H1 (cell line): ENCODE measurements around the gene FOXA3. TPM values are rescaled to one million over a fixed set of nuclear protein-coding genes. Genes with fewer than 3 reads are reported as not detected.

Experiments used
- CTCF ChIA-PET: fragments of 300-600 bp; sonication (Branson Sonifier 250); formaldehyde crosslinking; loops from one replicate; lab custom pipeline; 2021; ENCODE audit not compliant: partially characterized antibody; lab: Charles Lee
- POLR2A ChIA-PET: fragments of 300-600 bp; sonication (Branson Sonifier 250); formaldehyde crosslinking; loops from one replicate; lab custom pipeline; 2021; ENCODE audit warnings: inconsistent platforms; ENCODE audit not compliant: partially characterized antibody; lab: Charles Lee
- DNase-seq, 2 experiments: peaks; one replicate each; pipeline versions ENCODE4 v3.0.0 to v3.0.0-alpha.2; 2010 to 2022; ENCODE audit warnings: low spot score in 2 of 2, low read depth in 1 of 2, mixed read lengths in 1 of 2
- FAIRE-seq: peaks from 2 replicates; lab custom pipeline; 2011; peaks lifted over from hg19 to GRCh38; lab: Jason Lieb, UNC
- H2AFZ ChIP-seq: 2 replicates; pipeline ENCODE4 v1.8.1; 2012; ENCODE audit warnings: low read length, inconsistent platforms
- H2AK5ac ChIP-seq: 2 replicates; pipeline ENCODE4 v1.6.1; 2013; ENCODE audit warnings: low read depth, low read length
- H2BK120ac ChIP-seq: replicated peaks from 2 replicates; pipeline ENCODE3; 2013; ENCODE audit warnings: low read depth, low read length, inconsistent platforms
- H2BK12ac ChIP-seq: 2 replicates; pipeline ENCODE4 v1.6.1; 2013; ENCODE audit warnings: low read depth, low read length
- H2BK15ac ChIP-seq: 2 replicates; pipeline ENCODE4 v1.6.1; 2013; ENCODE audit warnings: low read length
- H2BK20ac ChIP-seq: 2 replicates; pipeline ENCODE4 v1.6.1; 2013; ENCODE audit warnings: low read length
- H2BK5ac ChIP-seq: 2 replicates; pipeline ENCODE4 v1.6.1; 2013; ENCODE audit warnings: low read depth, low read length
- H3K14ac ChIP-seq: 2 replicates; pipeline ENCODE4 v1.6.1; 2013; ENCODE audit warnings: inconsistent platforms; ENCODE audit not compliant: insufficient read length
- H3K18ac ChIP-seq: 2 replicates; pipeline ENCODE4 v1.6.1; 2013; ENCODE audit warnings: low read length; ENCODE audit errors: extremely low read depth
- H3K23ac ChIP-seq: 2 replicates; pipeline ENCODE4 v1.6.1; 2013; ENCODE audit warnings: inconsistent platforms; ENCODE audit not compliant: insufficient read length
- H3K23me2 ChIP-seq: 2 replicates; pipeline ENCODE4 v1.6.1; 2013; ENCODE audit warnings: low read depth, low read length
- H3K27ac ChIP-seq: 2 replicates; pipeline ENCODE4 v1.6.1; 2011; ENCODE audit warnings: low read depth, low read length, inconsistent platforms
- H3K27me3 ChIP-seq, 4 experiments: replicated peaks in 1 of 4; 1 replicate in 1 of 4; 2 replicates in 3 of 4; pipeline versions ENCODE4 v1.6.1 to v1.8.1; 2011 to 2013; ENCODE audit warnings: low read length in 3 of 4, mild to moderate bottlenecking in 3 of 4, inconsistent platforms in 2 of 4, mixed read lengths in 2 of 4, moderate library complexity in 1 of 4; ENCODE audit not compliant: control insufficient read depth in 3 of 4, insufficient read depth in 3 of 4; ENCODE audit errors: extremely low read depth in 1 of 4
- H3K36me3 ChIP-seq, 4 experiments: 2 replicates each; pipeline versions ENCODE4 v1.6.1 to v1.8.1; 2011 to 2013; ENCODE audit warnings: mild to moderate bottlenecking in 4 of 4, low read length in 3 of 4, moderate library complexity in 2 of 4, control low read depth in 1 of 4, inconsistent platforms in 1 of 4; ENCODE audit not compliant: insufficient read depth in 4 of 4, control insufficient read depth in 2 of 4
- H3K4ac ChIP-seq: replicated peaks from 2 replicates; pipeline ENCODE3; 2013; ENCODE audit warnings: low read length, low read depth, mixed read lengths, inconsistent platforms; ENCODE audit not compliant: insufficient read length
- H3K4me1 ChIP-seq, 4 experiments: replicated peaks in 1 of 4; 1 replicate in 1 of 4; 2 replicates in 3 of 4; pipeline versions ENCODE4 v1.6.1 to v1.8.1; 2011 to 2013; ENCODE audit warnings: low read length in 3 of 4, inconsistent platforms in 2 of 4, mixed read lengths in 1 of 4; ENCODE audit not compliant: insufficient read depth in 4 of 4, control insufficient read depth in 3 of 4
- H3K4me2 ChIP-seq, 2 experiments: 2 replicates each; pipeline versions ENCODE4 v1.6.1 to v1.8.1; 2011 to 2013; ENCODE audit warnings: low read depth in 2 of 2, low read length in 2 of 2, control low read depth in 1 of 2, inconsistent platforms in 1 of 2, mild to moderate bottlenecking in 1 of 2; ENCODE audit not compliant: insufficient read depth in 1 of 2
- H3K4me3 ChIP-seq, 4 experiments: fragments of 200-600, 300-600 bp in 1 of 4; sonication (generic), shearing (Covaris generic), sonication (Bioruptor Twin) in 1 of 4; 2 replicates each; pipeline versions ENCODE4 v1.5.1 to v1.8.1; 2011 to 2016; ENCODE audit warnings: low read length in 4 of 4, low read depth in 3 of 4, control low read depth in 2 of 4, inconsistent platforms in 2 of 4, mild to moderate bottlenecking in 2 of 4, mixed read lengths in 1 of 4, moderate library complexity in 1 of 4; ENCODE audit not compliant: insufficient read depth in 2 of 4; ENCODE audit errors: extremely low read depth in 1 of 4
- H3K56ac ChIP-seq: replicated peaks from 2 replicates; pipeline ENCODE3; 2013; ENCODE audit warnings: low read depth, mild to moderate bottlenecking, mixed read lengths, low read length, inconsistent platforms; ENCODE audit not compliant: insufficient read length
- H3K79me1 ChIP-seq: 2 replicates; pipeline ENCODE4 v1.6.1; 2013; ENCODE audit warnings: low read depth, low read length, control low read depth
- H3K79me2 ChIP-seq, 2 experiments: 2 replicates each; pipeline versions ENCODE4 v1.6.1 to v1.8.1; 2012 to 2013; ENCODE audit warnings: low read length in 2 of 2, mild to moderate bottlenecking in 2 of 2, inconsistent platforms in 1 of 2; ENCODE audit not compliant: insufficient read depth in 2 of 2, control insufficient read depth in 1 of 2
- H3K9ac ChIP-seq, 4 experiments: replicated peaks in 1 of 4; 1 replicate in 1 of 4; 2 replicates in 3 of 4; pipeline versions ENCODE4 v1.6.1 to v1.8.1; 2011 to 2013; ENCODE audit warnings: low read depth in 3 of 4, low read length in 3 of 4, control low read depth in 2 of 4, mild to moderate bottlenecking in 2 of 4, moderate library complexity in 2 of 4, inconsistent platforms in 1 of 4; ENCODE audit errors: extremely low read depth in 1 of 4
- H3K9me3 ChIP-seq, 2 experiments: 2 replicates each; pipeline versions ENCODE4 v1.6.1 to v1.8.1; 2012 to 2013; ENCODE audit warnings: mild to moderate bottlenecking in 2 of 2, moderate library complexity in 2 of 2, control low read depth in 1 of 2, inconsistent platforms in 1 of 2, low read depth in 1 of 2, low read length in 1 of 2, mixed read lengths in 1 of 2; ENCODE audit not compliant: insufficient read depth in 2 of 2
- H4K20me1 ChIP-seq, 2 experiments: replicated peaks in 1 of 2; 2 replicates each; pipeline versions ENCODE3 to v1.8.1; 2011 to 2013; ENCODE audit warnings: inconsistent platforms in 2 of 2, low read length in 2 of 2, mild to moderate bottlenecking in 1 of 2; ENCODE audit not compliant: insufficient read depth in 2 of 2, control insufficient read depth in 1 of 2
- H4K5ac ChIP-seq: 2 replicates; pipeline ENCODE4 v1.6.1; 2013; ENCODE audit warnings: low read length, low read depth, mixed read lengths, inconsistent platforms; ENCODE audit not compliant: insufficient read length
- H4K8ac ChIP-seq: 2 replicates; pipeline ENCODE4 v1.8.0; 2013; ENCODE audit warnings: mild to moderate bottlenecking, moderate library complexity, low read length, inconsistent platforms; ENCODE audit not compliant: insufficient read depth; ENCODE audit errors: extremely low read depth
- H4K91ac ChIP-seq: replicated peaks from 2 replicates; pipeline ENCODE3; 2013; ENCODE audit warnings: low read length, mixed read lengths, inconsistent platforms; ENCODE audit not compliant: insufficient read length
- ATF2 ChIP-seq: IDR thresholded peaks from 2 replicates; pipeline ENCODE4 v1.6.1; 2012; ENCODE audit warnings: low read length, inconsistent platforms
- CHD2 ChIP-seq: IDR thresholded peaks from 2 replicates; pipeline ENCODE4 v1.6.1; 2012; ENCODE audit warnings: low read length, improper control_type of control experiment
- HDAC2 ChIP-seq, 2 experiments: fragments of 300-600 bp in 1 of 2; sonication (generic) in 1 of 2; IDR thresholded peaks; 2 replicates each; pipeline ENCODE4 v1.6.1; 2011 to 2012; ENCODE audit warnings: low read depth in 2 of 2, low read length in 2 of 2, mild to moderate bottlenecking in 2 of 2, moderate library complexity in 2 of 2, borderline replicate concordance in 1 of 2, inconsistent platforms in 1 of 2
- HDAC6 ChIP-seq: IDR thresholded peaks from one replicate; pipeline ENCODE4 v1.7.1; 2012; ENCODE audit warnings: low read depth, mild to moderate bottlenecking, inconsistent platforms, low read length, moderate library complexity
- NANOG ChIP-seq: IDR thresholded peaks from 2 replicates; pipeline ENCODE4 v1.6.1; 2011; ENCODE audit warnings: low read length, low read depth, mild to moderate bottlenecking, inconsistent platforms; ENCODE audit not compliant: insufficient read depth, poor library complexity, severe bottlenecking
- RBBP5 ChIP-seq: IDR thresholded peaks from 2 replicates; pipeline ENCODE4 v1.7.1; 2012; ENCODE audit warnings: low read depth, mild to moderate bottlenecking, inconsistent platforms, low read length, moderate library complexity, borderline replicate concordance
- TEAD4 ChIP-seq: IDR thresholded peaks from 2 replicates; pipeline ENCODE4 v1.6.1; 2012; ENCODE audit warnings: low read depth, low read length, inconsistent platforms, mixed read lengths
- WGBS, 2 experiments: shearing (Covaris generic) in 1 of 2; methylation state at CpG; one replicate each; pipeline versions ENCODE4 v1.1.6 to v1.1.7; 2013 to 2015; ENCODE audit warnings: low lambda C conversion rate in 2 of 2, mixed read lengths in 2 of 2, inconsistent platforms in 1 of 2, low coverage in 1 of 2, missing lambda C conversion rate in 1 of 2; ENCODE audit not compliant: insufficient replicate concordance in 2 of 2, insufficient coverage in 1 of 2, insufficient read length in 1 of 2; ENCODE audit errors: extremely low coverage in 1 of 2, missing lambda C conversion rate in 1 of 2; 5-methylcytosine and 5-hydroxymethylcytosine counted together
- polyA plus RNA-seq, 7 experiments: library from polyadenylated mRNA; depleted of rRNA in 3 of 7; stranded (reverse) in 5 of 7; unstranded in 2 of 7; fragments of >200 nt in 5 of 7; fragments of 200-250 nt in 2 of 7; gene quantifications; 1 replicate in 5 of 7; 2 replicates in 1 of 7; 4 replicates in 1 of 7; pipeline versions ENCODE4 v1.2.1 to v1.2.3, GENCODE V29; 2011 to 2013; ENCODE audit warnings: missing spikeins in 2 of 7, mixed read lengths in 2 of 7
- total RNA-seq: library from RNA; stranded (reverse); fragmentation: NEBNext Ultra II Directional; extraction: Animal tissue kit (Norgen Biotek cat#: 25700); gene quantifications from 2 replicates; pipeline ENCODE4 v1.2.1, GENCODE V29; 2021
- TF ChIP-seq, protein P1 (sequence below): IDR thresholded peaks from 2 replicates; pipeline ENCODE4 v1.6.1; 2012; ENCODE audit warnings: inconsistent platforms

The FOXA3 gene
- total and polyA plus RNA-seq, 2 of the 8 experiments (the other 6 are each of a cell fraction or from before 2014, with no cell fraction given), result 20.2 to 49.1 TPM

DNA sequence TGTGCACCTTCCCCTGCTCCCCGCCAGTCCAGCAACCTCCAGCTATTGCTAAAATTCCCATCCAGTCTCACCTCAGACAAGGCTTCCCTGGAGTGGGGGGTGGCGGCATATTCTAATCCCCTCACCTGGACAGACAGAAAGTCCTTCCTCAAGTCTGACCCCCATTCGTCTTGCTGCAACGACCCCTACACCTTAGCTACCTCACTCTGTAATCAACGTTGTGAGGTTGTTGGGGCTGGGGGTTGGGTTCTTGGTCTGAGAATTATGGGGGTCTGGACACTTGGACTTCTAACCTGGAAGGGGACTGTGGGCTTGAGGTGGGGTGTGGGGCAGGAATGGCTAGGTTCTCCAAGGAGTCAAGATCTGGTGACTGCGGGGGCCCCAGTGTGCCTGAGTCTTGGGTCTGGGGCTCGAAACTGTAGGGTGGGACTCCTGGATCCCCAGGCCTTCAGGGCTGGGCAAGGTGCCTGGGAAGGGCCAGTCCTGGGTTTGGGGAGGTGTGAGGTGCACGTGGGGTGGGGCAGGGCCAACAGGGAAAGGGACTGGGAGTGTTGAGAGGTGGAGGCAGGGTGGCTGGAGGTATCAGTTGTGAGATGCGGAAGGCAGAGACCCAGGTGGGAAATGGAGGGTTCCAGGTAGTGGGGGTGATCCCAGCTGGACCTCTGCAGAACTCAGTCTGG lies 1.3 kb downstream of the FOXA3 start:
- Histone ChIP-seq H3K56ac (no peak overlapping the region), H4K8ac (no peak overlapping the region), H3K27ac (no peak overlapping the region), H2BK15ac (peak overlapping the region; percentile 61), H3K79me2 (peaks cover 3 to 63% of the 10 kb centered on the region in 2 experiments; a peak in 2 of 4 replicates), H3K27me3 (no peaks in the 10 kb centered on the region; a peak in 1 of 7 replicates), H4K91ac (peak overlapping the region; percentile 94), H3K36me3 (no peaks in the 10 kb centered on the region), H3K4me3 (peak overlapping the region; percentile 81 to 91 (median 88)), H3K14ac (no peak overlapping the region), H3K23ac (no peak overlapping the region), H2AK5ac (peak overlapping the region; percentile 39; the same call in 1 of the 2 replicates), H3K9ac (peak overlapping the region in 1 of 4 experiments; percentile 87; a peak in 3 of 7 replicates), H3K18ac (no peak overlapping the region), H3K4me1 (peaks cover 0 to 18% (median 8%) of the 10 kb centered on the region in 4 experiments; a peak in 6 of 7 replicates), H2BK5ac (peak overlapping the region; percentile 52; the same call in 1 of the 2 replicates), H3K79me1 (peaks cover 14% of the 10 kb centered on the region; the same call in 1 of the 2 replicates), H4K20me1 (peaks cover 0 to 7% of the 10 kb centered on the region in 2 experiments), H3K23me2 (peaks cover 18% of the 10 kb centered on the region), H3K9me3 (no peaks in the 10 kb centered on the region), H2AFZ (no peak overlapping the region), H2BK120ac (no peak overlapping the region), H2BK20ac (no peak overlapping the region), H3K4me2 (peak overlapping the region; percentile 91 to 96), H3K4ac (peak overlapping the region; percentile 60), H2BK12ac (no peak overlapping the region), H4K5ac (no peak overlapping the region)
- ChIA-PET POLR2A (interaction anchor here (0.9 to 13.7 kb wide), 9 partner anchors 9 to 95 kb away, joined by 3 to 277 read pairs (median 6); partner anchors contain the start of genes DMWD, IRF2BP1, MYPOP and RSPH6A), CTCF (interaction anchor here (0.9 to 12.4 kb wide), 10 partner anchors 9 to 212 kb away, joined by 3 to 208 read pairs (median 5); partner anchors contain the start of genes IRF2BP1 and MYPOP)
- FAIRE-seq, result no peak
- peak in 1 of 2 experiments; percentile 42 for DNase-seq
- 78% methylated on average over 9 of the region's 9 CpGs; no CpG with 5 or more reads in 1 of the 2 experiments for WGBS, 2 experiments
- no peak for TF ChIP-seq TEAD4
- no peak for TF ChIP-seq NANOG
- TF ChIP-seq HDAC6, result no peak
- no peak for TF ChIP-seq RBBP5
- TF ChIP-seq CHD2, result no peak
- peak in 1 of 2 experiments; percentile 83; a peak in 1 of 4 replicates for TF ChIP-seq HDAC2 (IDR thresholded peaks at IDR 0.05; ENCODE audit: borderline replicate concordance in 1 of 2, low read depth in 2 of 2, low read length in 2 of 2)
- TF ChIP-seq, protein P1, sequence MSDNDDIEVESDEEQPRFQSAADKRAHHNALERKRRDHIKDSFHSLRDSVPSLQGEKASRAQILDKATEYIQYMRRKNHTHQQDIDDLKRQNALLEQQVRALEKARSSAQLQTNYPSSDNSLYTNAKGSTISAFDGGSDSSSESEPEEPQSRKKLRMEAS, result 0 out of 2 replicates have a peak, but pooled peaks have one; percentile 5
- no peak for TF ChIP-seq ATF2
